ENCODE data around the gene BNIP1. TPM values are rescaled to one million over a fixed set of nuclear protein-coding genes. Genes with fewer than 3 reads are reported as not detected.

The BNIP1 gene
- total RNA-seq, 1 experiment from 2014 or later, result 13.5 TPM

- CTCF ChIA-PET, result no interaction called here
- H4K20me1 ChIP-seq (ENCODE audit: insufficient read depth), result no peaks in the 10 kb centered on the region
- H3K27ac ChIP-seq, result no peak overlapping the region
- H3K4me2 ChIP-seq, result no peak overlapping the region
- H3K27me3 ChIP-seq (ENCODE audit: insufficient read depth, low read depth), result peaks cover 51% of the 10 kb centered on the region; the same call in 1 of the 2 replicates
- H3K9me3 ChIP-seq (ENCODE audit: insufficient read depth, low read depth), result no peaks in the 10 kb centered on the region
- no peak overlapping the region for H2AFZ ChIP-seq
- TF ChIP-seq CTCF (conservative IDR thresholded peaks at IDR 0.05), result no peak
- TF ChIP-seq EZH2 (IDR thresholded peaks at IDR 0.05; ENCODE audit: low read depth), result no peak
- no peaks in the 10 kb centered on the region for H3K36me3 ChIP-seq (ENCODE audit: low read depth)
- intact Hi-C loops (cut with micrococcal nuclease; ENCODE audit: unreplicated experiment), result loop anchor here (10.0 kb wide), 1 partner anchor 77 kb away; no protein-coding TSS in a partner anchor
- BruUV-seq (replicated peaks), result no TSS peak
- no peaks in the 10 kb centered on the region for H3K9me2 ChIP-seq (ENCODE audit: insufficient read depth)
- DNase-seq, result no peak
- H3K79me2 ChIP-seq (ENCODE audit: low read depth), result no peaks in the 10 kb centered on the region
- H3F3A ChIP-seq (ENCODE audit: insufficient read depth, low read depth), result no peaks in the 10 kb centered on the region
- POLR2A ChIA-PET (ENCODE audit: unreplicated experiment), result interaction anchor here (0.7 kb wide), 1 partner anchor 578 kb away, joined by 3 read pairs; no protein-coding TSS in a partner anchor
- H3K4me3 ChIP-seq, result no peak overlapping the region
- H3K4me1 ChIP-seq (replicated peaks; ENCODE audit: insufficient read depth), result no peaks in the 10 kb centered on the region
These were observed 64.0 kb downstream of the BNIP1 start for GRCh38 chr5:173208296-173208695.

- H3K36me3 ChIP-seq (ENCODE audit: low read depth), result no peaks in the 10 kb centered on the region
- no peak overlapping the region for H3K4me3 ChIP-seq
- H4K20me1 ChIP-seq (ENCODE audit: insufficient read depth), result no peaks in the 10 kb centered on the region
- H3K4me2 ChIP-seq, result no peak overlapping the region
- peaks cover 58% of the 10 kb centered on the region; the same call in 1 of the 2 replicates for H3K27me3 ChIP-seq (ENCODE audit: insufficient read depth, low read depth)
- DNase-seq, result no peak
- H3F3A ChIP-seq (ENCODE audit: insufficient read depth, low read depth), result no peaks in the 10 kb centered on the region
- H3K9me2 ChIP-seq (ENCODE audit: insufficient read depth), result no peaks in the 10 kb centered on the region
- no peaks in the 10 kb centered on the region for H3K9me3 ChIP-seq (ENCODE audit: insufficient read depth, low read depth)
- CTCF ChIA-PET, result no interaction called here
- H3K79me2 ChIP-seq (ENCODE audit: low read depth), result no peaks in the 10 kb centered on the region
- H3K27ac ChIP-seq, result no peak overlapping the region
- TF ChIP-seq CTCF (conservative IDR thresholded peaks at IDR 0.05) (no peak), EZH2 (IDR thresholded peaks at IDR 0.05; ENCODE audit: low read depth) (no peak)
- POLR2A ChIA-PET (ENCODE audit: unreplicated experiment), result no interaction called here
- no peaks in the 10 kb centered on the region for H3K4me1 ChIP-seq (replicated peaks; ENCODE audit: insufficient read depth)
- BruUV-seq (replicated peaks), result no TSS peak
- no peak overlapping the region for H2AFZ ChIP-seq
- intact Hi-C loops (cut with micrococcal nuclease; ENCODE audit: unreplicated experiment), result no loop called here
These were observed 66.5 kb downstream of the BNIP1 start for GRCh38 chr5:173210877-173211276.

GRCh38 chr5:173211284-173211683 is 67.0 kb downstream of the BNIP1 start:
- Histone ChIP-seq H3K9me2 (ENCODE audit: insufficient read depth) (no peaks in the 10 kb centered on the region), H3K4me2 (no peak overlapping the region), H3F3A (ENCODE audit: insufficient read depth, low read depth) (no peaks in the 10 kb centered on the region), H2AFZ (no peak overlapping the region), H3K9me3 (ENCODE audit: insufficient read depth, low read depth) (no peaks in the 10 kb centered on the region), H3K27ac (no peak overlapping the region), H4K20me1 (ENCODE audit: insufficient read depth) (no peaks in the 10 kb centered on the region), H3K79me2 (ENCODE audit: low read depth) (no peaks in the 10 kb centered on the region), H3K27me3 (ENCODE audit: insufficient read depth, low read depth) (peaks cover 58% of the 10 kb centered on the region; the same call in 1 of the 2 replicates), H3K4me1 (replicated peaks; ENCODE audit: insufficient read depth) (no peaks in the 10 kb centered on the region), H3K36me3 (ENCODE audit: low read depth) (no peaks in the 10 kb centered on the region), H3K4me3 (no peak overlapping the region)
- TF ChIP-seq CTCF (conservative IDR thresholded peaks at IDR 0.05) (no peak), EZH2 (IDR thresholded peaks at IDR 0.05; ENCODE audit: low read depth) (no peak)
- CTCF ChIA-PET, result no interaction called here
- no TSS peak for BruUV-seq (replicated peaks)
- DNase-seq, result no peak
- POLR2A ChIA-PET (ENCODE audit: unreplicated experiment), result no interaction called here
- intact Hi-C loops (cut with micrococcal nuclease; ENCODE audit: unreplicated experiment), result no loop called here
